ENCODE measurements around the gene OR2L8.

OR2L8 gene

GRCh38 chr1:247948558-247948957 lies at the start of gene OR2L8:
Gene OR2L8, plus strand, starts transcription at chr1:247948858. Its CDS starts 0 bp downstream, at chr1:247948858.
- H3K27ac ChIP-seq (ENCODE audit: low read depth, low read length), result no peak within 1 kb of the TSS
- H3K27me3 ChIP-seq (ENCODE audit: control insufficient read depth in 5 of 5, insufficient read depth in 4 of 5, low read length in 5 of 5), result no peaks in the 10 kb centered on the region

GRCh38 chr1:247904122-247904521 lies 44.5 kb upstream of the OR2L8 start:
- no peak overlapping the region for H3K27ac ChIP-seq (ENCODE audit: low read depth, low read length)

More at GRCh38 chr1:247948558-247948957, at the start of gene OR2L8:
- Histone ChIP-seq H3K4me3 (ENCODE audit: low read depth in 1 of 5, low read length in 5 of 5) (no peak within 1 kb of the TSS), H3K9ac (ENCODE audit: low read length in 5 of 5) (no peak within 1 kb of the TSS), H3K36me3 (ENCODE audit: control insufficient read depth in 5 of 5, insufficient read depth in 5 of 5, low read length in 5 of 5) (no peaks in the 10 kb centered on the region), H3K4me1 (ENCODE audit: control insufficient read depth in 5 of 5, insufficient read depth in 5 of 5, low read length in 5 of 5) (no peaks in the 10 kb centered on the region), H3K9me3 (ENCODE audit: control insufficient read depth in 5 of 5, low read length in 5 of 5) (peaks cover 0 to 9% (median 3%) of the 10 kb centered on the region in 5 donors)

DNA sequence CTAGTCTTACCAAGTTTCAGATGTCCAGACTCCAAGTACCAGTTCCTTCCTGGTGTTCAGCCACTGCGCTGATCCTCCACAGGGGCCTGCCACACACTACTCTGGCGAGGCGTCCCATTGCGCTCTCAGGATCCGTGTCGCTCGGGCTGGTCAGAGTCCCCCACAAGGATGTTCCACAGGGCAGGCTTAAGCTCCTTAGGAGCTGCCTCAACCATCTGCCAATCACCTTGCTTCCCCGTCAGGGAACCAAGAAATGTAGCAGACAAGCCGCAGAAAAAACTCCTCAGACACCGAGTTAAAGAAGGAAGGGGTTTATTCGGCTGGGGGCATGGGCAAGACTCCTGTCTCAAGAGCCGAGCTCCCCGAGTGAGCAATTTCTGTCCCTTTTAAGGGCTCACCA lies 43.5 kb upstream of the OR2L8 start:
- Histone ChIP-seq H3K4me1 (ENCODE audit: control insufficient read depth in 5 of 5, insufficient read depth in 5 of 5, low read length in 5 of 5) (no peaks in the 10 kb centered on the region), H3K36me3 (ENCODE audit: control insufficient read depth in 5 of 5, insufficient read depth in 5 of 5, low read length in 5 of 5) (no peaks in the 10 kb centered on the region), H3K9me3 (ENCODE audit: control insufficient read depth in 5 of 5, low read length in 5 of 5) (no peaks in the 10 kb centered on the region), H3K9ac (ENCODE audit: low read length in 5 of 5) (no peak overlapping the region), H3K4me3 (ENCODE audit: low read depth in 1 of 5, low read length in 5 of 5) (no peak overlapping the region), H3K27ac (ENCODE audit: low read depth, low read length) (no peak overlapping the region), H3K27me3 (ENCODE audit: control insufficient read depth in 5 of 5, insufficient read depth in 4 of 5, low read length in 5 of 5) (no peaks in the 10 kb centered on the region)

More at GRCh38 chr1:247904122-247904521, 44.5 kb upstream of the OR2L8 start:
- no peak overlapping the region for H3K4me3 ChIP-seq (ENCODE audit: low read depth in 1 of 5, low read length in 5 of 5)
- H3K9ac ChIP-seq (ENCODE audit: low read length in 5 of 5), result no peak overlapping the region
- no peaks in the 10 kb centered on the region for H3K4me1 ChIP-seq (ENCODE audit: control insufficient read depth in 5 of 5, insufficient read depth in 5 of 5, low read length in 5 of 5)
- no peaks in the 10 kb centered on the region for H3K27me3 ChIP-seq (ENCODE audit: control insufficient read depth in 5 of 5, insufficient read depth in 4 of 5, low read length in 5 of 5)
- H3K9me3 ChIP-seq (ENCODE audit: control insufficient read depth in 5 of 5, low read length in 5 of 5), result no peaks in the 10 kb centered on the region
- H3K36me3 ChIP-seq (ENCODE audit: control insufficient read depth in 5 of 5, insufficient read depth in 5 of 5, low read length in 5 of 5), result no peaks in the 10 kb centered on the region

DNA sequence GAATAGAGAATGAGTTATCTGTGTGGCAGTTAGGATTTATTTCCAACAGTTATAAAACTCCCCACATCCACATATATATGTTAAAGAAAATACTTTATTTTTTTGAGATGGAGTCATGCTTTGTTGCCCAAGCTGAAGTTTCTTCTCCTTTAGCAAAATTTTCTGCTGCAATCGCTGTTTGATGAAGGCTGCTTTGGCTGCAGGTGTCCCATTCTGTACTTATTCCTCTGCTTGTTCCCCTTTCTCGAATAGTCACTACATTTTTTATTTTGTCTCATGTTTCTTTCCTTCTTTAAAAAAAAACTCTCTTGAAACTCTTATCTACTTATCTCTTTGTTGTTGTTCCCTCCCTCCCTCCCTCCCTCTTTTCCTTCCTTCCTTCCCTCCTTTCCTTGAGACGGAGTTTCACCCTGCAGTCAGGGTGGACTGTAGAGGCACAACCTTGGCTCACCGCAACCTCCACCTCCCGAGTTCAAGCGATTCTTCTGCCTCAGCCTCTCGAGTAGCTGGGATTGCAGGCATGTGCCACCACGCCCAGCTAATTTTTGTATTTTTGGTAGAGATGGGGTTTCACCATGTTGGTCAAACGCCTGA lies 42.7 kb upstream of the OR2L8 start:
- peak overlapping the region in 4 of 5 donors; percentile 40 to 54 (median 46) for H3K4me3 ChIP-seq (ENCODE audit: low read depth in 1 of 5, low read length in 5 of 5)
- no peak overlapping the region for H3K27ac ChIP-seq (ENCODE audit: low read depth, low read length)

DNA sequence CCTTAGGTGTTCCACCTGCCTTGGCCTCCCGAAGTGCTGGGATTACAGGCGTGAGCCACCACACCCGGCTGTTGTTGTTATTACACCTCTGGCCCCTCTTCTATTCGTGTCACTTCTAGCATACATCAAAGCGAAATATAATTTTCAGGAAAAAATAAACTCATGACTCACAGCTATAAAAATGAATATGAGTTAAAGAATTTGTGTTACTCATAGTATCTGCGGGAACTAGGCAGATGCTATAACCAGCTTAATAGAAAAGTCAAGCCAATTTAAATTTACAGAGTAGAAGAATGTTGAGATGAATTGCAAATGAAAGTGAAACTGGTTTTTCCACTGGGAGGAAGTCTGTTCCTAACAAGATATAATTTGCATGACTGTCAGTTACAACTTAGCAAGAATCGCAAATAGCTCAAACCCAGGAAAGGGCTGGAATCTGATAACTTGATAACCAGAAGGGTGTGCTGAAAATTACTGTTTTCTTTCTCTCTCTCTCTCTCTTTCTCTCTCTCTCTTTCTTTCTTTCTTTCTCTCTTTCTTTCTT lies 42.1 kb upstream of the OR2L8 start:
- H3K27me3 ChIP-seq (ENCODE audit: control insufficient read depth in 5 of 5, insufficient read depth in 4 of 5, low read length in 5 of 5), result no peaks in the 10 kb centered on the region
- peak overlapping the region in 1 of 5 donors; percentile 33 for H3K9ac ChIP-seq (ENCODE audit: low read length in 5 of 5)
- H3K4me1 ChIP-seq (ENCODE audit: control insufficient read depth in 5 of 5, insufficient read depth in 5 of 5, low read length in 5 of 5), result no peaks in the 10 kb centered on the region
- H3K9me3 ChIP-seq (ENCODE audit: control insufficient read depth in 5 of 5, low read length in 5 of 5), result no peaks in the 10 kb centered on the region
- no peaks in the 10 kb centered on the region for H3K36me3 ChIP-seq (ENCODE audit: control insufficient read depth in 5 of 5, insufficient read depth in 5 of 5, low read length in 5 of 5)
- H3K4me3 ChIP-seq (ENCODE audit: low read depth in 1 of 5, low read length in 5 of 5), result peak overlapping the region in 4 of 5 donors; percentile 40 to 54 (median 46)
- H3K27ac ChIP-seq (ENCODE audit: low read depth, low read length), result no peak overlapping the region

More for the DNA sequence above, 42.7 kb upstream of the OR2L8 start:
- Histone ChIP-seq H3K4me1 (ENCODE audit: control insufficient read depth in 5 of 5, insufficient read depth in 5 of 5, low read length in 5 of 5) (no peaks in the 10 kb centered on the region), H3K9ac (ENCODE audit: low read length in 5 of 5) (no peak overlapping the region), H3K27me3 (ENCODE audit: control insufficient read depth in 5 of 5, insufficient read depth in 4 of 5, low read length in 5 of 5) (no peaks in the 10 kb centered on the region), H3K36me3 (ENCODE audit: control insufficient read depth in 5 of 5, insufficient read depth in 5 of 5, low read length in 5 of 5) (no peaks in the 10 kb centered on the region), H3K9me3 (ENCODE audit: control insufficient read depth in 5 of 5, low read length in 5 of 5) (no peaks in the 10 kb centered on the region)

GRCh38 chr1:247908766-247909165 lies 39.9 kb upstream of the OR2L8 start:
- H3K9ac ChIP-seq (ENCODE audit: low read length in 5 of 5), result no peak overlapping the region
- H3K36me3 ChIP-seq (ENCODE audit: control insufficient read depth in 5 of 5, insufficient read depth in 5 of 5, low read length in 5 of 5), result no peaks in the 10 kb centered on the region
- no peaks in the 10 kb centered on the region for H3K27me3 ChIP-seq (ENCODE audit: control insufficient read depth in 5 of 5, insufficient read depth in 4 of 5, low read length in 5 of 5)
- no peak overlapping the region for H3K4me3 ChIP-seq (ENCODE audit: low read depth in 1 of 5, low read length in 5 of 5)
- H3K4me1 ChIP-seq (ENCODE audit: control insufficient read depth in 5 of 5, insufficient read depth in 5 of 5, low read length in 5 of 5), result no peaks in the 10 kb centered on the region
- H3K27ac ChIP-seq (ENCODE audit: low read depth, low read length), result no peak overlapping the region
- no peaks in the 10 kb centered on the region for H3K9me3 ChIP-seq (ENCODE audit: control insufficient read depth in 5 of 5, low read length in 5 of 5)

DNA sequence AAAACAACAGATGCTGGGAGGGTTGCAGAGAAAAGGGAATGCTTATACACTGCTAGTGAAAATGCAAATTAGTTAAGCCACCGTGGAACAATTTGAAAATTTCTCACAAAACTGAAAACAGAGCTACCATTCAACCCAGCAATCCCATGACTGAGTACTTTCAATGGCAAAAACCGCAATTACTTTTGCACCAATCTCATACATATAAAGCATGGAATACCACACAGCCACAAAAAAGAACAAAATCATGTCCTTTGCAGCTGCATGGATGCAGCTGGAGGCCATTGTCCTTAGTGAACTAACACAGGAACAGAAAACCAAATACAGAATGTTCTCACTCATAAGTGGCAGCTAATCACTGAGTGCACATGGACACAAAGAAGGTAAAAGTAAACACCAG lies 34.9 kb upstream of the OR2L8 start:
- H3K36me3 ChIP-seq (ENCODE audit: control insufficient read depth in 5 of 5, insufficient read depth in 5 of 5, low read length in 5 of 5), result no peaks in the 10 kb centered on the region
- peaks cover 0 to 2% (median 0%) of the 10 kb centered on the region in 5 donors for H3K27me3 ChIP-seq (ENCODE audit: control insufficient read depth in 5 of 5, insufficient read depth in 4 of 5, low read length in 5 of 5)
- H3K9me3 ChIP-seq (ENCODE audit: control insufficient read depth in 5 of 5, low read length in 5 of 5), result no peaks in the 10 kb centered on the region
- H3K4me3 ChIP-seq (ENCODE audit: low read depth in 1 of 5, low read length in 5 of 5), result no peak overlapping the region
- H3K4me1 ChIP-seq (ENCODE audit: control insufficient read depth in 5 of 5, insufficient read depth in 5 of 5, low read length in 5 of 5), result no peaks in the 10 kb centered on the region
- no peak overlapping the region for H3K9ac ChIP-seq (ENCODE audit: low read length in 5 of 5)
- no peak overlapping the region for H3K27ac ChIP-seq (ENCODE audit: low read depth, low read length)

DNA sequence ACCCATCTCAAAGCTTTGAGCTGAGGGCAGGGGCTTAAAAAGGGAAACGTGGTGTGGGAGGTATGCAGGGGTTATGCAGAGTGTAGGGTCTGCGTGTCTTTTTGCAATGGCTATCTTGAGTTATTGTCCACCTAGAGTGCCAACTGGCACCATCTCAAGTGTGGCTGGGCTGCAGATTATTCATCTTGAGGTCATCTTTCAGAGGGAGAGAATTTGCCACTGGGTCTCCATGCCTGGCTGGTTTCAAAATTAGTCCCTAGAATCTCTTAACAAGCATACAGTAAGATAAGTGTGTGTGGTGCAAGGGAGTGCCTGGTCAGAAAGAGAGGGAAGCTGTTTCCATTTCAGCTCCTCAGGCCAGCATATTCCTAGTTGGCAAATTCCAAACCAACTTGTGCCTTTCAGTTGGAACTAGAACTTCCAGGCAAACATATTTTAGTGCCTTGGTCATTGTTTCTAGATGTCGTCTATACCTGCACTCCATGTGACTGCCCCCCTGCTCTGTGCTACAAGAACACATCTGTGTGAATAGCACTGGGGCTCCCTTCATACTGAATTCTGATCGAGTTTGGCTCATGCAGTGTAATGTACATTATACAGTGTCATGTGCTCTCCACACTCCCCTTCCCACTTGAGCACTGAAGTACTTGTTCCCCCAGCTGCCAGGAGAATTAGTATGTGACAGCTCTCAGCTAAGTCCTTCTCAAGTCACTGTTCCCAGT lies 33.6 kb upstream of the OR2L8 start:
- no peak overlapping the region for H3K9ac ChIP-seq (ENCODE audit: low read length in 5 of 5)
- H3K36me3 ChIP-seq (ENCODE audit: control insufficient read depth in 5 of 5, insufficient read depth in 5 of 5, low read length in 5 of 5), result no peaks in the 10 kb centered on the region
- H3K4me1 ChIP-seq (ENCODE audit: control insufficient read depth in 5 of 5, insufficient read depth in 5 of 5, low read length in 5 of 5), result no peaks in the 10 kb centered on the region
- H3K9me3 ChIP-seq (ENCODE audit: control insufficient read depth in 5 of 5, low read length in 5 of 5), result no peaks in the 10 kb centered on the region
- no peak overlapping the region for H3K4me3 ChIP-seq (ENCODE audit: low read depth in 1 of 5, low read length in 5 of 5)
- H3K27ac ChIP-seq (ENCODE audit: low read depth, low read length), result no peak overlapping the region
- peaks cover 0 to 2% (median 0%) of the 10 kb centered on the region in 5 donors for H3K27me3 ChIP-seq (ENCODE audit: control insufficient read depth in 5 of 5, insufficient read depth in 4 of 5, low read length in 5 of 5)

DNA sequence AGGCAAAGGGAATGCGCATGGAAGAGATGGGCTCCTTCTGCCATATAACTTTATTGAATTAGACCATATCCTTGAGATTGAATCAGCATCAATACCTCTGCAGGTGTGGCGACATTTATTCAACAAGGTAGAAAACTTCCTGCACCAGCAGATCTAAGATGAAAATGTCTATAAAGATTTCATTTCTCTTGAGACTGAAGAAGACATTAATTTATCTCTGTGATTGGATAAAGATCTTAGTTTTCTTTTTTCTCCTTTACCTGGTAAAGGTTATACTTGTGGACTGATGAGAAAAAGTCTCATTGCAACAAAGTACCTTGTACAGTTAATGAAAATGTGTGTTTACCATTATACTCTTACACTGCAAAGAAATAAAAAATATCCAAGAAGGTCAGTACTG lies 28.7 kb upstream of the OR2L8 start, which contains the start of gene OR2T8:
OR2T8 (plus strand) TSS at position 301 of the 400 bp plus-strand sequence. CDS start 766 bp downstream, outside the sequence.
- Histone ChIP-seq H3K27ac (ENCODE audit: low read depth, low read length) (no peak within 1 kb of the TSS), H3K9me3 (ENCODE audit: control insufficient read depth in 5 of 5, low read length in 5 of 5) (peaks cover 0 to 3% (median 0%) of the 10 kb centered on the region in 5 donors), H3K4me1 (ENCODE audit: control insufficient read depth in 5 of 5, insufficient read depth in 5 of 5, low read length in 5 of 5) (no peaks in the 10 kb centered on the region), H3K9ac (ENCODE audit: low read length in 5 of 5) (no peak within 1 kb of the TSS), H3K27me3 (ENCODE audit: control insufficient read depth in 5 of 5, insufficient read depth in 4 of 5, low read length in 5 of 5) (peaks cover 0 to 2% (median 0%) of the 10 kb centered on the region in 5 donors), H3K36me3 (ENCODE audit: control insufficient read depth in 5 of 5, insufficient read depth in 5 of 5, low read length in 5 of 5) (no peaks in the 10 kb centered on the region), H3K4me3 (ENCODE audit: low read depth in 1 of 5, low read length in 5 of 5) (no peak within 1 kb of the TSS)

- H3K4me1 ChIP-seq (ENCODE audit: control insufficient read depth in 5 of 5, insufficient read depth in 5 of 5, low read length in 5 of 5), result no peaks in the 10 kb centered on the region
- no peak overlapping the region for H3K9ac ChIP-seq (ENCODE audit: low read length in 5 of 5)
- H3K9me3 ChIP-seq (ENCODE audit: control insufficient read depth in 5 of 5, low read length in 5 of 5), result peaks cover 0 to 4% (median 0%) of the 10 kb centered on the region in 5 donors
- H3K36me3 ChIP-seq (ENCODE audit: control insufficient read depth in 5 of 5, insufficient read depth in 5 of 5, low read length in 5 of 5), result no peaks in the 10 kb centered on the region
- H3K27ac ChIP-seq (ENCODE audit: low read depth, low read length), result no peak overlapping the region
- H3K27me3 ChIP-seq (ENCODE audit: control insufficient read depth in 5 of 5, insufficient read depth in 4 of 5, low read length in 5 of 5), result no peaks in the 10 kb centered on the region
- no peak overlapping the region for H3K4me3 ChIP-seq (ENCODE audit: low read depth in 1 of 5, low read length in 5 of 5)
Observed at GRCh38 chr1:247923941-247924340, 24.7 kb upstream of the OR2L8 start.

Measured in subcutaneous abdominal adipose tissue (tissue), 5 donors.